GM12878 (cell line): ENCODE results near the gene PALD1.

Experiments
- CTCF ChIP-seq, 3 experiments: IDR thresholded peaks in 2 of 3; conservative IDR thresholded peaks in 1 of 3; 2 replicates each; pipeline ENCODE4 v1.5.1; 2011; ENCODE audit warnings: low read depth in 3 of 3, low read length in 3 of 3, mild to moderate bottlenecking in 3 of 3, control low read depth in 2 of 3, moderate library complexity in 2 of 3, inconsistent platforms in 1 of 3, mixed read lengths in 1 of 3; ENCODE audit not compliant: control insufficient read depth in 2 of 3, insufficient read depth in 1 of 3; ENCODE audit errors: extremely low read depth in 1 of 3
- MXI1 ChIP-seq: fragments of 150-350 bp; IDR thresholded peaks from 2 replicates; pipeline ENCODE4 v1.6.1; 2011; ENCODE audit warnings: low read depth, mild to moderate bottlenecking, inconsistent platforms, low read length, improper control_type of control experiment
- POLR2A ChIP-seq: IDR thresholded peaks from 2 replicates; pipeline ENCODE4 v1.6.1; 2011; ENCODE audit warnings: low read depth, mild to moderate bottlenecking, low read length
- REST ChIP-seq: IDR thresholded peaks from 2 replicates; pipeline ENCODE4 v1.6.1; 2012; ENCODE audit warnings: mild to moderate bottlenecking, low read depth, low read length
- RUNX3 ChIP-seq: IDR thresholded peaks from 2 replicates; pipeline ENCODE4 v1.6.1; 2012; ENCODE audit warnings: low read length, inconsistent platforms
- YY1 ChIP-seq: IDR thresholded peaks from 2 replicates; pipeline ENCODE4 v1.6.1; 2011; ENCODE audit warnings: low read depth, mild to moderate bottlenecking, low read length
- ZBED1 ChIP-seq: IDR thresholded peaks from 2 replicates; pipeline ENCODE4 v1.6.1; 2016; ENCODE audit warnings: borderline replicate concordance

GRCh38 chr10:70510453-70510852 lies 31.9 kb downstream of the PALD1 start:
- TF ChIP-seq CTCF (IDR thresholded peaks at IDR 0.05 in 2 of 3, conservative IDR thresholded peaks at IDR 0.05 in 1 of 3; ENCODE audit: control insufficient read depth in 2 of 3, extremely low read depth in 1 of 3, insufficient read depth in 1 of 3, low read depth in 3 of 3, low read length in 3 of 3), result no peak
- no peak for TF ChIP-seq ZBED1
- TF ChIP-seq MXI1, result no peak
- TF ChIP-seq YY1, result no peak
- no peak for TF ChIP-seq RUNX3
- TF ChIP-seq REST, result no peak
- no peak for TF ChIP-seq POLR2A
